Fibroblast of mammary gland (primary cell): ENCODE data around the gene IGFLR1.
"Not testable (repeated sequence)": the region's sequence is repeated elsewhere in the genome, so short reads cannot be mapped to it uniquely, and the experiment has no call there.

Experiments used
- DNase-seq: peaks from one replicate; pipeline ENCODE4 v3.0.0-alpha.2; 2010; ENCODE audit warnings: low read depth
- H3K4me3 ChIP-seq: 2 replicates; pipeline ENCODE4 v1.5.1; 2011; ENCODE audit warnings: low read depth, mild to moderate bottlenecking, low read length, moderate library complexity; ENCODE audit not compliant: control insufficient read depth
- TF ChIP-seq, protein P1 (sequence below): conservative IDR thresholded peaks from 2 replicates; pipeline ENCODE4 v1.5.1; 2011; ENCODE audit warnings: low read depth, low read length, inconsistent platforms; ENCODE audit not compliant: control insufficient read depth, insufficient read depth

The IGFLR1 gene

DNA sequence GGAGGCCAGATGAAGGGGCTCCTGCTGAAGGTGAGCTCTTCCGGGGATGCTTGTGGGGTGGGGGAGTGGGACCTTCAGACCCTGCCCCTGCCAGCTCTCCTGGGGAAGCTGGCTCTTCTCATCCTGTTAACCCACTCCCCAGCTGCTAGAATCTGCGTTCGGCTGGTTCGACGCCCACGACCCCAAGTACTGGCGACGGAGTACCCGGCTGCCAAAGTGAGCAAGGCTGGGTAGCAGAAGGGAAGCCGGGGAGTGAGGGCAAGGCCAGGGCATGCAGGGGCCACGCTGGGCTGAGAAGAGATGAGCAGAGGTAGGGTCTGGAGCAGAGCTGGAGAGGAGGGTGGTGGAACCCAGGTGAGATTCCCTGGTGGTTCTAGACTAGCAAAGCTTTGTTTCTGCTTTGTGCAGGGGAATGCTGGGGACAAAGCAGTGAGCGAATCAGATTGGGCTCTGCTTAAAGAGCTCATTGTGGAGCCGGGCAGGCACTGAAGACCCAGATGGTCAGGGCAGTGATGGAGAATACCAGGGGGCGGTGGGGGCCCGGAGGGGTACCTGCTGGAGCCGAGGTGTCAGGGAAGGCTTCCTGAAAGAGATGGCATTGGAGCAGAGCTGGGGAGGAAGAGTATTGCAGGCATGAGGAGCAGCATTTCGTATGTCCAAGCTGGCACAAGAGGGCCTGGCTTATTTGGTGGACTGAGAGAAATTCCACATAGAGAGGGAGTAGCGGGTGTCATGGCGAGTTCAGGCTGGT lies 14.1 kb downstream of the IGFLR1 start:
- H3K4me3 ChIP-seq, result no peak overlapping the region
- no peak for DNase-seq
- TF ChIP-seq, protein P1, sequence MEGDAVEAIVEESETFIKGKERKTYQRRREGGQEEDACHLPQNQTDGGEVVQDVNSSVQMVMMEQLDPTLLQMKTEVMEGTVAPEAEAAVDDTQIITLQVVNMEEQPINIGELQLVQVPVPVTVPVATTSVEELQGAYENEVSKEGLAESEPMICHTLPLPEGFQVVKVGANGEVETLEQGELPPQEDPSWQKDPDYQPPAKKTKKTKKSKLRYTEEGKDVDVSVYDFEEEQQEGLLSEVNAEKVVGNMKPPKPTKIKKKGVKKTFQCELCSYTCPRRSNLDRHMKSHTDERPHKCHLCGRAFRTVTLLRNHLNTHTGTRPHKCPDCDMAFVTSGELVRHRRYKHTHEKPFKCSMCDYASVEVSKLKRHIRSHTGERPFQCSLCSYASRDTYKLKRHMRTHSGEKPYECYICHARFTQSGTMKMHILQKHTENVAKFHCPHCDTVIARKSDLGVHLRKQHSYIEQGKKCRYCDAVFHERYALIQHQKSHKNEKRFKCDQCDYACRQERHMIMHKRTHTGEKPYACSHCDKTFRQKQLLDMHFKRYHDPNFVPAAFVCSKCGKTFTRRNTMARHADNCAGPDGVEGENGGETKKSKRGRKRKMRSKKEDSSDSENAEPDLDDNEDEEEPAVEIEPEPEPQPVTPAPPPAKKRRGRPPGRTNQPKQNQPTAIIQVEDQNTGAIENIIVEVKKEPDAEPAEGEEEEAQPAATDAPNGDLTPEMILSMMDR, result no peak

DNA sequence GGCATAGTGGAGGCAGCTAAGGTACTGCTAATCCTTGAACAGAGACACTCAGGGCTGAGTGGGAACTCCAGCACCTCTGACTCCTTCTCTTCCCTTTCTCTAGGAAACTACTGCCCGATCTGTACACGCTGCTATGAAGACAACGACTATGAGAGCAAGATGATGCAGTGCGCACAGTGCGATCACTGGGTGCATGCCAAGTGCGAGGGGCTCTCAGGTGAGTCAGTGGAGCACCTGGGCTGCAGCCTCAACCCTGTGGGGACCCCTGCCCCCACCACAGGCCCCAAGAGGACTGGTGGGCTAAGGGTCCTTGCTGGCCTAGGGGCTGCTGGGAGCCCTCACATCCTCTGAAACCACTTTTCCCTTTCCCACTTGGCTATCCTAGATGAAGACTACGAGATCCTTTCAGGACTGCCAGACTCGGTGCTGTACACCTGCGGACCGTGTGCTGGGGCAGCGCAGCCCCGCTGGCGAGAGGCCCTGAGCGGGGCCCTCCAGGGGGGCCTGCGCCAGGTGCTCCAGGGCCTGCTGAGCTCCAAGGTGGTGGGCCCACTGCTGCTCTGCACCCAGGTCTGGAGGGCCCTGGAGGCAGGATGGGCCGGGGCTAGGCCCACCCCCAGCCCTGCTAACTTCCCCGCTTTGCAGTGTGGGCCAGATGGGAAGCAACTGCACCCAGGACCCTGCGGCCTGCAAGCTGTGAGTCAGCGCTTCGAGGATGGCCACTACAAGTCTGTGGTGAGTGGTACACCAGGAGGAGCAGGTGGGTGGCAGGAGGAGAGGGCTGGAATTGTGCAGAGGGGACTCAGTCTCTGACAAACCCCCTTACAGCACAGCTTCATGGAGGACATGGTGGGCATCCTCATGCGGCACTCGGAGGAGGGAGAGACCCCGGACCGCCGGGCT lies 14.9 kb downstream of the IGFLR1 start:
- TF ChIP-seq, protein P1, result no peak
- no peak for DNase-seq
- no peak overlapping the region for H3K4me3 ChIP-seq

DNA sequence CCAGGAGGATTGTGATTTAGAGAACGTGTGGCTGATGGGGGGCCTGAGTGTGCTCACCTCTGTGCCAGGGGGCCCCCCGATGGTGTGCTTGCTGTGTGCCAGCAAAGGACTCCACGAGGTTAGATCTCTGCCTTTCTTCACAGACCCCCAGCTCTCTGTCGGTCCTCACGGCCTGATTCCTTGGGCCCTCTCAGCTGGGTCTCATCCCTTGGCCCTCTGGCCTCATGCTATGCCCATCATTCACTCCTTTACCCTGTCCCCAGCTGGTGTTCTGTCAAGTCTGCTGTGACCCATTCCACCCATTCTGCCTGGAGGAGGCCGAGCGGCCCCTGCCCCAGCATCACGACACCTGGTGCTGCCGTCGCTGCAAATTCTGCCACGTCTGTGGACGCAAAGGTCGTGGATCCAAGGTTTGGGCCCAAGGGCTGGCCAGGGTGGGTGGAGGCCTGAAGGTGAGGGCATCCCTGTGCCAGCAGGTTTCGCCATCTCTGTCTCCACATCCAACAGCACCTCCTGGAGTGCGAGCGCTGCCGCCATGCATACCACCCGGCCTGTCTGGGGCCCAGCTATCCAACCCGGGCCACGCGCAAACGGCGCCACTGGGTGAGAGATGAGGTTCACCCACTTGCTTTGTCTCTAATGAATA lies 16.9 kb downstream of the IGFLR1 start:
- TF ChIP-seq, protein P1, result no peak
- no peak for DNase-seq
- H3K4me3 ChIP-seq, result no peak overlapping the region

DNA sequence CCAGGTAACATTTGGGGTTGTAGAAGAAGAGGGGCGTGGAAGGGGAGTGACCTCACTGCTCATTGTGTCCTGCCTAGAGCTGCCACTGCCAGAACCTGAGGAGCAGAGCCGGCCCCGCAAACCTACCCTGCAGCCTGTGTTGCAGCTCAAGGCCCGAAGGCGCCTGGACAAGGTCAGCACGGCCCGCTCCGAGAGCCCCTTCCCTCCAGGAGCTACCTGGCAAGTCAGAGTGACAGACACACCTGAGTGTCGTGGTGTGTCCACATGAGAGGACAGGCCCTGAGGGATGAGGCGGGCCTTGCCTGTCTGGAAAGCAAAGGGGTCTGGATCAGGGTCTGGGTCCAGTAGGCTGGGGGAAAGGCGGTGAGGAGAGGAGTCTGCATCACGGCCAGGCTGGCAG lies 17.7 kb downstream of the IGFLR1 start:
- TF ChIP-seq, protein P1, result no peak
- no peak for DNase-seq
- no peak overlapping the region for H3K4me3 ChIP-seq

DNA sequence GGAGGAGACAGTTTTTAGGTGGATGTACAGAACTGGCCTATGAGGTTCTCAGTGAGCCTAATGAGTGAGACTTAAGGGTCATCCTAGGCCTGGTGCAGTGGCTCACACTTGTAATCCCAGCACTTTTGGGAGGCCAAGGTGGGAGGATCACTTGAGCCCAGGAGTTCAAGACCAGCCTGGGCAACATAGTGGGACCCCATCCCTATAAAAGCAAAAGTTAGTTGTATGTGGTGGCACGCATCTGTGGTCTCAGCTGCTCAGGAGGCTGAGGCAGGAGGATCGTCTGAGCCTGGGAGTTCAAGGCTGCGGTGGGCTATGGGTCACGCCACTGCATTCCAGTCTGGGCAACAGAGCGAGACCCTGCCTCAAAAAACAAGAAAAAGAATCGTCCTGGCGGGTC lies 18.1 kb downstream of the IGFLR1 start:
- not testable (repeated sequence) for DNase-seq, H3K4me3 ChIP-seq

DNA sequence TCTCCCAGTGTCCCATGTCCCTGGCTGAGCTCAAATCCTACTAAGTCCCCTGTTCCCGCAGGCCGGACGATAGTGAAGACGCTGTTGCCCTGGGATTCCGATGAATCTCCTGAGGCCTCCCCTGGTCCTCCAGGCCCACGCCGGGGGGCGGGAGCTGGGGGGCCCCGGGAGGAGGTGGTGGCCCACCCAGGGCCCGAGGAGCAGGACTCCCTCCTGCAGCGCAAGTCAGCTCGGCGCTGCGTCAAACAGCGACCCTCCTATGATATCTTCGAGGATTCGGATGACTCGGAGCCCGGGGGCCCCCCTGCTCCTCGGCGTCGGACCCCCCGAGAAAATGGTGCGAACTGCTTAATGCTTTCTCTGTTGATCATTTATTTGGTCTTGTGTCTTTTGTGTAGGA lies 18.6 kb downstream of the IGFLR1 start:
- DNase-seq, result no peak
- no peak overlapping the region for H3K4me3 ChIP-seq
- TF ChIP-seq, protein P1, result no peak

DNA sequence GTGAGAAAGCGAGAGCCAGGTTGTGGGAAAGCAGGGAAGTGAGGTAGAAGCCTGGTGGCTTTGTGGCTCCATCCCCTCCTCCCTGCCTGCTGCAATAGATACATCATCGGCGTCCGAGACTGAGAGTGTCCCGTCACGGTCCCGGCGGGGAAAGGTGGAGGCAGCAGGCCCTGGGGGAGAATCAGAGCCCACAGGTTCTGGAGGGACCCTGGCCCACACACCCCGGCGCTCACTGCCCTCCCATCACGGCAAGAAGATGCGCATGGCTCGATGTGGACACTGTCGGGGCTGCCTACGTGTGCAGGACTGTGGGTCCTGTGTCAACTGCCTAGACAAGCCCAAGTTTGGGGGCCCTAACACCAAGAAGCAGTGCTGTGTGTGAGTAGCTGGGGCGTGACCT lies 19.4 kb downstream of the IGFLR1 start:
- TF ChIP-seq, protein P1, result no peak
- no peak for DNase-seq
- no peak overlapping the region for H3K4me3 ChIP-seq
